DMS 273 treated with DMSO at 0.1 percent for 48 hours (cell line): Measurements from ENCODE around the gene SLC12A6.

Experiments
- DNase-seq: peaks from one replicate; lab custom pipeline; 2025; lab: John Stamatoyannopoulos, UW

The SLC12A6 gene

GRCh38 chr15:34259566-34259965 is 78.0 kb downstream of the SLC12A6 start:
- DNase-seq, result no peak

GRCh38 chr15:34258151-34258550 is 79.4 kb downstream of the SLC12A6 start:
- DNase-seq, result no peak

DNA sequence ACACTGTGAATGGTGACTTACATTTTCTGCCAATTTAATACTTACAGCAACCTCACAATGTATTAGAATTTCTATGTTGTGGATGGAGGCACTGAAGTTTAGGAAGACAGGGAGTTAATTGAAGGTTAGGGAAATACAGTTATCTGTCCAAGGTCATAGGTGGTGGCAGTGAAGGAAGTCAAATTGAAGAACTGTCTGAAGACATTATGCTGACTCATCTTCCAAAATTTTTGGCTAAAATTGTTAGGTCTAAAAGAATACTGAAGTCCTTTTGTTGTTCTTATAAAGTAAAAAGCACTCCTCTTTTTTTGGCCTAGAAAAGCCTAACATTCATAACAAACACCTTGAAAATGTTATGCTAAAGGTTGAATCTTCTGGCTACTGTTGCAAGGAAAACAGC is 85.0 kb downstream of the SLC12A6 start:
- no peak for DNase-seq

- no peak for DNase-seq
Observed at GRCh38 chr15:34248190-34248589, 89.4 kb downstream of the SLC12A6 start.

- DNase-seq, result no peak
Observed at GRCh38 chr15:34246276-34246976, 91.2 kb downstream of the SLC12A6 start.

GRCh38 chr15:34243226-34243625 is 94.4 kb downstream of the SLC12A6 start:
- DNase-seq, result no peak

DNA sequence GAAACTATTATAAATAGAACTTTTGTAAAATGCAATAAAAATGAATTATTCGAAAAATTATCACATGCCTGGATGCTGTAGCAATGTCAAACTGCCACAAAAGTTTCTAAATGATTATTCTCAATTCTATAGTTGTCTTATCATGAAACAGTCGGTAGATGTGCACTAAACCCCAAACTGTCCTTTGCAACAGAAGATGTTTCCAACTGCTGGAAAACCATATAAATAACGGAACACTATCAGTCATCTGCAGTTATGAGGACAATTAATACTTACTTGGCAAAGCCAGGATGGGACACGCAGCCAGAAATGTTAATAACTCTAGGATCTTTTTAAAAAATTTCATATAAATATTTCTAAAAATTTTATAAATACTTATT is 95.3 kb downstream of the SLC12A6 start:
- DNase-seq, result no peak

DNA sequence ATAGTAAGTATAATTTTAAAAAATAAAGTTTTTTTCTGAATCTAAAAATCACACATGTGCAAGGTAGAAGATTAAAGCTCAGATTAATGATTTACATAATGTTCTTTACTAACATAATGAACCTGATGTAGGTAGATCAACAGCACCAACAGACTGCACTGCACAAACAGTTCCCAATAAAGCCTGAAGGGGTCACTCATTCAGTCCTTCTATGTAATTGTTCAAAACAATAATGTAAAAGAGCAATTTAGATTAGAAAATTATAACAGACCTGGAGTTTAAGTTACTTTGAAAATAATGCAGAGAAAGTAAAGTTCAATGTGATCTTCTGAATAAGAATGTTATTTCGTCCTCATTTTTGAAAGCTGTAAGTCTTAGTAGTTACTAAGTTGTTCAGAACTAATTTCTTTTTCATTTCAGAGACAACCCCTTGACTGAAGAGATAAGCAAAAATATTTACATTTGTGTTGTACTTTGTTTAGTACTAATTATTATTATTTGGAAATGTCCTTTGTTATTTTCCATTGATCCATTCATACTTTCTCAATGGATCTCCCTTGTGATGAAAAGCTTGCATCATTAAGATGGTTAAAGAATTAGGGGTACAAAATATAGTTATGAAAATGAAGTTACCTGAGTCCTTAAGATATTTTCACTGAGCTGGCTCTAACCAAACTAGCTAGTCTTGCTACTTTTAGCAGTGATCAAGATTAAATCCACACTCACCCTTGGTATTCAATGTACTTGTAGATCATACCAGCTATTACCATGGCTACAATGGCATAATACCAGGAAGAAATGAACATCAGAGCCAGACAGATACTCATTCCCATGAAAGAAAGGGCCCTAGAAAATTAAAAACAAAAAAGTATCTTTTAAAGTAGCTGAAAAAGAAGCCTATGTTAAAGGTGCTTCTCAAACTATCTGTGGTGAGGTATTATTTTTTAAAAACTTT is 95.9 kb downstream of the SLC12A6 start:
- DNase-seq, result no peak

GRCh38 chr15:34240537-34240936 is 97.0 kb downstream of the SLC12A6 start:
- no peak for DNase-seq

- no peak for DNase-seq
Observed at GRCh38 chr15:34239151-34239808, 98.3 kb downstream of the SLC12A6 start.

- no peak for DNase-seq
Observed at GRCh38 chr15:34233614-34234013, 104.0 kb downstream of the SLC12A6 start.

DNA sequence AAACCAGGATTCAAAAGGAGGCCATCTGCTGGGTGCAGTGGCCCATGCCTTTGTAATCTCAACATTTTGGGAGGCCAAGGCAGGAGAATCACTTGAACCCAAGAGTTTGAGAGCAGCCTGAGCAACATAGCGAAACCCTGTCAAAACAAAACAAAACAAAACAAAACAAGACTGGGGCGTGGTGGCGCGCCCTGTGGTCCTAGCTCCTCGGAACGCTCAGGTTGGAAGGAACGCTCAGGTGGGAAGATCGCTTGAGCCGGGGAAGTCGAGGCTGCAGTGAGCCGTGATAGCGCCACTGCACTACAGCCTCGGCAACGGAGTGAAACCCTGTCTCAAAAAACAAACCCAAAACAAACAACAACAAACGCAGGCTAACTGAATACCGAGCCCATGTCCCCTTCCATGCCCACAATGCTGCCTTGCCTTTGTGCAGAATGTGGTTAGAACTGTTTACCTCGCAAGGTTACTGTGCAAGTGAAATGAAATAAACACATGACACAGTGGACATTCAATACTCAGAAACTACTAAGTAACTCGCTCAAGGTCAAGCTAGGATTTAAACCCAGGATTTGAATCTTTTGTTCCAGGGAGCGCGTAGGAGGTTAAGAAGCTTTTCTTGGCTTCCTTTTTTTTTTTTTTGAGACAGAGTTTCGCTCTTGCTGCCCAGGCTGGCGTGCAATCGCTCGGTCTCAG is 113.5 kb downstream of the SLC12A6 start:
- no peak for DNase-seq

GRCh38 chr15:34217587-34218225 is 119.9 kb downstream of the SLC12A6 start:
- DNase-seq, result no peak

DNA sequence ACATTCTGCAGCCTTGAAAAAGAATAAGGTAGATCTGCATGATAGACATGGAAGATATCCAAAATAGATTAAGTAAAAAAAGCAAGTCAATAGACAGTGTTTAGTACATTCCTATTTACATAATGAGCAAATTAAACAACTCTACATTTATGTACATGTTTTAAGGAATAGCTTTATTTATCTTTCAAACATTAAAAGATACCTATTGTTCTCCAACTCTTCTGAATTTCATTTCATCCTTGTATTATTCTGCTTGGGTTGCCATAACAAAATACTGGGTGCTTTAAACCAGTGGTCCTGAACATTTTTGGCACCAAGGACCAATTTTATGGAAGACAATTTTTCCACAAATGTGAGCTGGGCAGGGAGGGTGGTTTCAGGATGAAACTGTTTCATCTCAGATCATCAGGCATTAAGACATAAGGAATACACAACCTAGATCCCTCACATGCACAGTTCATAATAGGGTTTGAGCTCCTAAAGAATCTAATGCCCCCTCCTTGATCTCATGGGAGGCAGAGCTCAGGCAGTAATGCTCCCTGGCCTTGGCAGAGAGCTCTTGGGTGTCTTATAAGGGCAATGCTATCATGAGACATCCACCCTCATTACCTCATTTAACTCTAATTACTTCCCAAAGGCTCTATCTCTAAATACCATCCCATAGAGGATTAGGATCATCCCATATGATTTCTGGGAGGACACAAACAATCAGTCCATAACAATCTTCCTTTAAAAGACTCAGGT is 120.9 kb downstream of the SLC12A6 start:
- no peak for DNase-seq

DNA sequence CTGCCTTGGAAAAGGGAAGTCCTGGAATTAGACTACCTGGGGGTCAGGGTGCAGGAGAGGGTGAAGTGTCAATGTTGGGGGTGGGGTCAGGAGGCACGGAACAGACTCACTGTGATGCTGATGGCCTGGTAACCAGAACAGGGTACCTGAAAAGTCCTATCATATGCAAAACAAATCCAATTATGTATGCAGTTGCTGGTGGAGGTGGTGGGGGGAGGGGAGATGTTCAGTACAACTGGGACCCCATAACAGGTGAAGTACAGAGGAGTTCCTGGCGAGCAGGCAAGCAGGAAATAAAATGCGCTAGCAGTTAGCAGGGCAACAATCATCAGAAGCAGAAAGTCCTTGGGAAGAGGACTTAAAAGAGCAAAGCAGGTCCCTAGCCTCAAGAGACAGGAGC is 123.4 kb downstream of the SLC12A6 start:
- DNase-seq, result no peak

DNA sequence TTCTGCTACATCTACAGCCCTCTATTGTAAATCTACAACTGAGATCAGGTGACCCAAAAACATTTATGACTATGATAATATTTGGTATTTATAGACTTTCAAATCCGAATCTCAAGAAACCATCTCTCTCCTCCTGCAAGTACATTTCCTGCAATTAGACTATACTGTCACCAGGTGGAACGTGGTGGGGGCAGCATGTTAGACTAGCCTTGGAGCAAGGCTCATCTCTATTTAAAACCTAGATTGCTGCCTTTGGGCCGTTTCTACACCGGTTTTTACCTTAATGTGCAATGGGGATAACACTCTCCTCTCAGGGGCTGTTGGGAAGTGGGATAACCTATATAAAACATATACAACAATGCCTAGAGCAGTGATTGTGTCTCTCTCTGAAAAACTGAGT is 123.9 kb downstream of the SLC12A6 start:
- DNase-seq, result no peak

DNA sequence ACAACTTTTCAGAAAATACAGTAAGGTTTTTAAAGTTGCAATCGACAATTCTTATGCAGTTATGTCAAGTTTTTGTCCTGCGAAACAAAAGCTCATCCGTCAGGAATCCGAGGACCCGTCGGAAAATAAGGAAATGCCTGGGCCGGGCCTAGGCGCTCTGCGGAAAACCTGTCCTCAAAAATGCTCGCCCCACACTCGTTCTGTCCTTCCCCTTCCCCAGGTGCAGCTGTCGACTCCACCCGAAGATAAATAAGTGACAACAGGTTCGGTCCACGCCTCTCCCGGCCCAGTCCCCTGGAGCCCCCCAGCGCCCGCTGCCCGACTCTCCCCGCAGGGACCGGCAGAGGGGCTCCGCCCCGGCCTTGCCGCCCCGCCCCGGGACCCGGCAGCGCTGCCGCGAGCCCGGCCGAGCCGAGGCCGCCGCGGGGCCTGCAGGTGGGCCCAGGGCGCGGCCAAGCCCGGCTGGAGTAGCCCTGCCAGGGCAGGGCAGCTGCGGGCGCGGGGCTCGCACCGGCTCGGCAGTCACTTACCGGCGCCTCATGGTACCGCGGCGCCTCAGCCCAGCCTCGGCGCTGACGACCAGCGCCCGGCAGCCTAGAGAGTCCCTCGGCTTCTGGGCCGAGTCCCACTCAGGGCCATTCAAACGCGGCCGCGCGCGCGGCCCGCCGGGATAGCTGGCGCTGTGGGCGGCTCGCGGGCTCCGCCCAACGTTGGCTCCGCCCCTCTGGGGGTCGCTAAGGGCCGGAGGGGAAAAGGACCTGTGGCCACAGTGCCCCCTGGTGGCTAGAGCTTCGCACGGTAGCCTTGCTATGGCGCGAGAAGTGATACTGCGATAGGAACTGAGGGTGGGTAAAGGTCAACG is 127.9 kb downstream of the SLC12A6 start, which contains the start of gene KATNBL1:
TSS of gene KATNBL1 (minus strand) at position 676 of the 862 bp plus-strand sequence. CDS start 46,420 bp downstream, outside the sequence.
- peak; percentile 29 for DNase-seq

DNA sequence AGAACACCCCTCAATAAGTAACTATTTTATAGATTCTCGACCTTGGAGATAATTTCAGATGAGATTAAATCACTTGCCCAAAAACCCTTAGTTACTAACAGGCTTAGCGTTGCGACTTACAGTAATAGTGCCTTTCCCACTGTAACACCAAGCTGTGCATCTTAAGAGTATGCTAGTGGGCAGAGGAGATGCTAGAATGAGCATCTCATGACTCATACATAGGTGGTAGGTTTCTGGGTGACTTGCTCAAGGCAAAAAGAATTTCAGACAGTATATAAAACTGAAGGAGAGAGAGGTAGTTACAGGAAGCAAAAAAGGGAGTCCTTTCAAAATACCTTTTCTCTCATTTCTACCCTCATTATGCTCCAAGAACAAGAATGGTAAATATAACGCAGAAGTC is 131.6 kb downstream of the SLC12A6 start:
- DNase-seq, result no peak

GRCh38 chr15:34203936-34204335 is 133.6 kb downstream of the SLC12A6 start:
- DNase-seq, result no peak

GRCh38 chr15:34203305-34203704 is 134.3 kb downstream of the SLC12A6 start:
- DNase-seq, result no peak
